CD14-positive monocyte (primary cell): ENCODE measurements around the gene TTC33. TPM values are rescaled to one million over a fixed set of nuclear protein-coding genes. Genes with fewer than 3 reads are reported as not detected.

Experiments used
- DNase-seq, 3 donors: peaks; one replicate each; pipeline ENCODE4 v3.0.0-alpha.2; 2011 to 2022
- H2AFZ ChIP-seq: 2 replicates; pipeline ENCODE4 v1.6.0; 2012; ENCODE audit warnings: mild to moderate bottlenecking, low read depth, low read length, inconsistent platforms; ENCODE audit not compliant: insufficient read depth, poor library complexity, severe bottlenecking
- H3K27ac ChIP-seq, 2 donors: 1 replicate in 1 of 2; 2 replicates in 1 of 2; pipeline ENCODE4 v1.5.1; 2012 to 2013; ENCODE audit warnings: low read length in 2 of 2, control low read depth in 1 of 2, inconsistent platforms in 1 of 2, low read depth in 1 of 2, mild to moderate bottlenecking in 1 of 2
- H3K27me3 ChIP-seq, 2 donors: one replicate each; pipeline versions ENCODE4 v1.6.0 to v1.6.1; 2011 to 2013; ENCODE audit warnings: low read length in 2 of 2; ENCODE audit not compliant: control insufficient read depth in 2 of 2, insufficient read depth in 2 of 2
- H3K36me3 ChIP-seq, 2 donors: replicated peaks in 1 of 2; 1 replicate in 1 of 2; 2 replicates in 1 of 2; pipeline versions ENCODE4 v1.5.1 to v1.6.1; 2012 to 2013; ENCODE audit warnings: low read length in 2 of 2, control low read depth in 1 of 2, inconsistent platforms in 1 of 2, mild to moderate bottlenecking in 1 of 2; ENCODE audit not compliant: insufficient read depth in 2 of 2, control insufficient read depth in 1 of 2
- H3K4me1 ChIP-seq, 2 donors: 1 replicate in 1 of 2; 2 replicates in 1 of 2; pipeline versions ENCODE4 v1.5.1 to v1.6.1; 2012 to 2013; ENCODE audit warnings: low read length in 2 of 2, control low read depth in 1 of 2, inconsistent platforms in 1 of 2, mild to moderate bottlenecking in 1 of 2, moderate library complexity in 1 of 2; ENCODE audit not compliant: insufficient read depth in 2 of 2, control insufficient read depth in 1 of 2
- H3K4me2 ChIP-seq: replicated peaks from 2 replicates; pipeline ENCODE3; 2012; ENCODE audit warnings: low read length, moderate library complexity, mild to moderate bottlenecking; ENCODE audit not compliant: poor library complexity, severe bottlenecking; ENCODE audit errors: extremely low read depth
- H3K4me3 ChIP-seq, 3 experiments: fragments of 200-600 bp in 1 of 3; sonication (generic) in 1 of 3; replicated peaks in 1 of 3; 1 replicate in 2 of 3; 2 replicates in 1 of 3; pipeline ENCODE4 v1.5.1; 2011 to 2013; ENCODE audit warnings: low read length in 3 of 3, mild to moderate bottlenecking in 3 of 3, control low read depth in 2 of 3, low read depth in 2 of 3, inconsistent platforms in 1 of 3, moderate library complexity in 1 of 3
- H3K79me2 ChIP-seq: 2 replicates; pipeline ENCODE4 v1.6.0; 2012; ENCODE audit warnings: mild to moderate bottlenecking, control low read depth, inconsistent platforms, low read length, moderate library complexity; ENCODE audit not compliant: insufficient read depth
- H3K9ac ChIP-seq: 2 replicates; pipeline ENCODE4 v1.6.0; 2017; ENCODE audit warnings: low read length, mild to moderate bottlenecking; ENCODE audit not compliant: insufficient read depth, poor library complexity, severe bottlenecking
- H3K9me3 ChIP-seq, 2 donors: replicated peaks in 1 of 2; 1 replicate in 1 of 2; 2 replicates in 1 of 2; pipeline versions ENCODE4 v1.5.1 to v1.6.1; 2012 to 2013; ENCODE audit warnings: low read length in 2 of 2, control low read depth in 1 of 2; ENCODE audit not compliant: control insufficient read depth in 1 of 2, insufficient read depth in 1 of 2
- H4K20me1 ChIP-seq: 2 replicates; pipeline ENCODE4 v1.6.0; 2012; ENCODE audit warnings: mild to moderate bottlenecking, low read length, control low read depth, moderate library complexity; ENCODE audit not compliant: insufficient read depth
- H3K27ac Mint-ChIP-seq, 7 donors: one replicate each; pipeline ENCODE4 v1.8.0; 2020; ENCODE audit warnings: mild to moderate bottlenecking in 7 of 7, mixed read lengths in 7 of 7, moderate library complexity in 6 of 7, inconsistent platforms in 2 of 7
- H3K27me3 Mint-ChIP-seq, 3 donors: one replicate each; pipeline ENCODE4 v1.8.0; 2021 to 2022; ENCODE audit warnings: low read depth in 3 of 3, mild to moderate bottlenecking in 3 of 3, mixed read lengths in 3 of 3, moderate library complexity in 3 of 3, inconsistent platforms in 1 of 3
- H3K36me3 Mint-ChIP-seq, 2 donors: one replicate each; pipeline ENCODE4 v1.8.0; 2020; ENCODE audit warnings: mixed read lengths in 2 of 2, inconsistent platforms in 1 of 2, mild to moderate bottlenecking in 1 of 2
- H3K4me1 Mint-ChIP-seq: one replicate; pipeline ENCODE4 v1.8.0; 2020; ENCODE audit warnings: mild to moderate bottlenecking, mixed read lengths
- H3K4me3 Mint-ChIP-seq, 2 donors: one replicate each; pipeline ENCODE4 v1.8.0; 2020; ENCODE audit warnings: mild to moderate bottlenecking in 2 of 2, mixed read lengths in 2 of 2, moderate library complexity in 1 of 2
- H3K9me3 Mint-ChIP-seq, 7 donors: one replicate each; pipeline ENCODE4 v1.8.0; 2020 to 2022; ENCODE audit warnings: mixed read lengths in 7 of 7, mild to moderate bottlenecking in 6 of 7, moderate library complexity in 6 of 7, inconsistent platforms in 2 of 7
- WGBS: methylation state at CpG from one replicate; pipeline ENCODE4 v1.1.5; 2013; ENCODE audit warnings: missing lambda C conversion rate; ENCODE audit not compliant: insufficient coverage; 5-methylcytosine and 5-hydroxymethylcytosine counted together
- intact Hi-C, 2 donors: fragments of 100-400 bp; cut with micrococcal nuclease; formaldehyde crosslinking; loops; one replicate each; pipeline versions ENCODE4 v1.15.0 to v1.15.1; 2023
- polyA plus RNA-seq, 3 donors: library from polyadenylated mRNA; depleted of rRNA in 1 of 3; unstranded in 2 of 3; stranded (reverse) in 1 of 3; fragments of 300-500 nt in 2 of 3; fragments of >200 nt in 1 of 3; fragmentation: Illumina TruSeq in 2 of 3; gene quantifications; 1 replicate in 2 of 3; 2 replicates in 1 of 3; pipeline ENCODE4 v1.2.3, GENCODE V29; 2012 to 2021
- TF ChIP-seq, protein P1 (sequence below): fragments of 200-600 bp; IDR thresholded peaks from one replicate; pipeline ENCODE4 v1.8.0; 2022; ENCODE audit warnings: antibody characterized with exemption, mild to moderate bottlenecking

Gene TTC33
- polyA plus RNA-seq, 3 donors: 1.5 to 11.7 (median 9.4) TPM

GRCh38 chr5:40755093-40755406 lies 711 bp downstream of the TTC33 start:
- intact Hi-C loops: loop anchor here (10.0 kb wide), 2 partner anchors 70 to 80 kb away; partner anchors contain the start of gene RPL37 (in 1 of the 2)
- TF ChIP-seq, protein P1, sequence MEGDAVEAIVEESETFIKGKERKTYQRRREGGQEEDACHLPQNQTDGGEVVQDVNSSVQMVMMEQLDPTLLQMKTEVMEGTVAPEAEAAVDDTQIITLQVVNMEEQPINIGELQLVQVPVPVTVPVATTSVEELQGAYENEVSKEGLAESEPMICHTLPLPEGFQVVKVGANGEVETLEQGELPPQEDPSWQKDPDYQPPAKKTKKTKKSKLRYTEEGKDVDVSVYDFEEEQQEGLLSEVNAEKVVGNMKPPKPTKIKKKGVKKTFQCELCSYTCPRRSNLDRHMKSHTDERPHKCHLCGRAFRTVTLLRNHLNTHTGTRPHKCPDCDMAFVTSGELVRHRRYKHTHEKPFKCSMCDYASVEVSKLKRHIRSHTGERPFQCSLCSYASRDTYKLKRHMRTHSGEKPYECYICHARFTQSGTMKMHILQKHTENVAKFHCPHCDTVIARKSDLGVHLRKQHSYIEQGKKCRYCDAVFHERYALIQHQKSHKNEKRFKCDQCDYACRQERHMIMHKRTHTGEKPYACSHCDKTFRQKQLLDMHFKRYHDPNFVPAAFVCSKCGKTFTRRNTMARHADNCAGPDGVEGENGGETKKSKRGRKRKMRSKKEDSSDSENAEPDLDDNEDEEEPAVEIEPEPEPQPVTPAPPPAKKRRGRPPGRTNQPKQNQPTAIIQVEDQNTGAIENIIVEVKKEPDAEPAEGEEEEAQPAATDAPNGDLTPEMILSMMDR: peak; percentile 62
- peaks cover 28 to 32% of the 10 kb centered on the region in 2 donors for H3K36me3 Mint-ChIP-seq
- H3K27ac Mint-ChIP-seq: no peak overlapping the region
- 0% methylated on average over 1 of the region's 11 CpGs for WGBS
- peaks cover 12 to 16% of the 10 kb centered on the region in 2 donors for H3K4me1 ChIP-seq
- H3K9me3 ChIP-seq: no peaks in the 10 kb centered on the region
- H3K27me3 ChIP-seq: no peaks in the 10 kb centered on the region
- H3K4me2 ChIP-seq: peak overlapping the region; percentile 86
- H3K36me3 ChIP-seq: peaks cover 0 to 14% of the 10 kb centered on the region in 2 donors
- H4K20me1 ChIP-seq: peaks cover 15% of the 10 kb centered on the region
- peak overlapping the region; percentile 93 for H2AFZ ChIP-seq
- peak overlapping the region in 1 of 2 donors; percentile 75 for H3K27ac ChIP-seq
- H3K9me3 Mint-ChIP-seq: peaks cover 0 to 2% (median 0%) of the 10 kb centered on the region in 7 donors
- H3K9ac ChIP-seq: peak overlapping the region; percentile 67
- DNase-seq: peak; percentile 32 to 57 (median 49)
- no peaks in the 10 kb centered on the region for H3K4me1 Mint-ChIP-seq
- H3K79me2 ChIP-seq: peaks cover 50% of the 10 kb centered on the region
- H3K27me3 Mint-ChIP-seq: no peaks in the 10 kb centered on the region
- H3K4me3 Mint-ChIP-seq: no peak overlapping the region
- H3K4me3 ChIP-seq: peak overlapping the region; percentile 82 to 94 (median 92)

DNA sequence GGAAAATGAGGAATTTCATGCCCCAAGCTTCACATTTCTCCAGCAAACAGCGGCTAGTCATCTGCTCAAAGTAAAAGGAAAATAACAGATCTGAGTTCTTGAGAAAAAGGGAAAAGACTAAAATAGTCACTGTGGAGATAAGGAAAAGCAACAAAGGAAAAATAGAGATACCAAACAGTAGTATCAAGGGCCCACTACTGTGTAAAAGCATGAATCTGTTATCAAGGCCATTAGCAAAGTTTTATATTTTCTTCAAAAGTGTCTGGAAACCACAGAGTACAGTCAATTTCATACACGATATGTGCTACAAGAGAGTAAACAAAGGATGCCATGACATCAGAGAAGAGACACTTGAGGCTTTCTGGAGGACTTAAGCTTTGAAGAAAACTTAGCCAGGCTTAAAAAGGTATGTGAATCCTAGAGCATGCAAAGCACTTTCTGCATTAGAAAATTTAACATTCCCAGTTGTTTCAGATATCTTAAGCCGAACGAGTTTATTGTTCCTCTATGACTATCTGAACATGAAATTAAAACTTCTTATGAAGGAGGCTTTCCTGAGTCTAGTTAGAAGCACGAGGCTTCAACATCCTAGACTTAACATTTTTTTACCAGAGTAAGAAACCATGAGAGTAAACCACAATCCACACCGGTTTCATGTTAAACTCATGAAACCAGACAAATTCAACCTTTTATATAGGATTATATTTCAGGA lies 1.2 kb downstream of the TTC33 start:
- H3K36me3 ChIP-seq: peaks cover 0 to 12% of the 10 kb centered on the region in 2 donors
- TF ChIP-seq, protein P1: no peak
- Mint-ChIP-seq H3K4me3 (no peak overlapping the region), H3K27me3 (peaks cover 0 to 1% (median 0%) of the 10 kb centered on the region in 3 donors), H3K36me3 (peaks cover 27 to 32% of the 10 kb centered on the region in 2 donors), H3K9me3 (peaks cover 0 to 2% (median 0%) of the 10 kb centered on the region in 7 donors), H3K4me1 (no peaks in the 10 kb centered on the region), H3K27ac (no peak overlapping the region)
- H3K9ac ChIP-seq: peak overlapping the region; percentile 67
- DNase-seq: no peak
- H3K4me3 ChIP-seq: peak overlapping the region; percentile 82 to 94 (median 92)
- H4K20me1 ChIP-seq: peaks cover 15% of the 10 kb centered on the region
- intact Hi-C loops: loop anchor here (10.0 kb wide), 2 partner anchors 70 to 80 kb away; partner anchors contain the start of gene RPL37 (in 1 of the 2)
- H3K9me3 ChIP-seq: no peaks in the 10 kb centered on the region
- H3K79me2 ChIP-seq: peaks cover 51% of the 10 kb centered on the region
- H3K4me1 ChIP-seq: peaks cover 12 to 16% of the 10 kb centered on the region in 2 donors
- peak overlapping the region; percentile 86 for H3K4me2 ChIP-seq
- H3K27me3 ChIP-seq: no peaks in the 10 kb centered on the region
- WGBS: no CpG with 5 or more reads among the region's 6 CpGs
- H3K27ac ChIP-seq: no peak overlapping the region
- H2AFZ ChIP-seq: peak overlapping the region; percentile 93
